ENCODE results near the gene THSD7A.

Gene THSD7A

GRCh38 chr7:11374629-11375028 lies 457.4 kb downstream of the THSD7A start:
- DNase-seq = no peak

GRCh38 chr7:11373546-11374142 lies 458.4 kb downstream of the THSD7A start:
- no peak for DNase-seq

- DNase-seq = no peak
Observed at GRCh38 chr7:11369696-11370095, 462.3 kb downstream of the THSD7A start.

GRCh38 chr7:11366118-11366517 lies 465.9 kb downstream of the THSD7A start:
- no peak for DNase-seq

GRCh38 chr7:11358637-11359036 lies 473.4 kb downstream of the THSD7A start:
- no peak for DNase-seq

- no peak for DNase-seq
Observed at GRCh38 chr7:11355399-11356005, 476.5 kb downstream of the THSD7A start.

- DNase-seq = no peak
Observed at GRCh38 chr7:11346302-11346701, 485.7 kb downstream of the THSD7A start.

- DNase-seq = no peak
Observed at GRCh38 chr7:11345621-11346020, 486.4 kb downstream of the THSD7A start.

GRCh38 chr7:11343818-11344413 lies 488.1 kb downstream of the THSD7A start:
- peak in 1 of 2 donors; percentile 39 for DNase-seq

- DNase-seq = no peak
Observed at GRCh38 chr7:11343136-11343535, 488.9 kb downstream of the THSD7A start.

- no peak for DNase-seq
Observed at GRCh38 chr7:11341285-11341944, 490.6 kb downstream of the THSD7A start.

- no peak for DNase-seq
Observed at GRCh38 chr7:11336432-11336831, 495.6 kb downstream of the THSD7A start.

- no peak for DNase-seq
Observed at GRCh38 chr7:11335947-11336346, 496.1 kb downstream of the THSD7A start.

GRCh38 chr7:11332865-11333228 lies 499.2 kb downstream of the THSD7A start:
- no peak for DNase-seq

- DNase-seq = no peak
Observed at GRCh38 chr7:11332186-11332864, 499.7 kb downstream of the THSD7A start.

GRCh38 chr7:11331128-11332102 lies 500.6 kb downstream of the THSD7A start:
- DNase-seq = no peak

GRCh38 chr7:11330717-11331116 lies 501.3 kb downstream of the THSD7A start:
- DNase-seq = no peak

- no peak for DNase-seq
Observed at GRCh38 chr7:11330208-11330607, 501.8 kb downstream of the THSD7A start.

GRCh38 chr7:11329626-11330025 lies 502.4 kb downstream of the THSD7A start:
- no peak for DNase-seq

- no peak for DNase-seq
Observed at GRCh38 chr7:11328309-11328708, 503.7 kb downstream of the THSD7A start.

- DNase-seq = no peak
Observed at GRCh38 chr7:11327633-11328032, 504.4 kb downstream of the THSD7A start.
